A549 (cell line): ENCODE measurements around the gene PLA2G1B. TPM values are rescaled to one million over a fixed set of nuclear protein-coding genes. Genes with fewer than 3 reads are reported as not detected.

Experiments
- ATAC-seq, 2 experiments: fragments of 200-7000 bp in 1 of 2; fragments of >200 bp in 1 of 2; cut with Nextera tagmentation in 1 of 2; cut with Tn5 transposase in 1 of 2; 3 replicates each; pipeline versions ENCODE4 v1.8.0 to v1.9.1; 2018 to 2020; ENCODE audit warnings: mild to moderate bottlenecking in 1 of 2, moderate library complexity in 1 of 2
- CTCF ChIA-PET: fragments of 300-600 bp; sonication (Branson Sonifier 250); formaldehyde crosslinking; extraction: SDS; loops from one replicate; lab custom pipeline; 2021; ENCODE audit warnings: antibody characterized with exemption, inconsistent platforms; lab: Yijun Ruan, JAX
- POLR2A ChIA-PET: fragments of 350-600 bp; formaldehyde crosslinking; extraction: SDS; loops from one replicate; lab custom pipeline; 2021; ENCODE audit warnings: antibody characterized with exemption, inconsistent platforms; lab: Yijun Ruan, JAX
- DNase-seq, 2 experiments: peaks; one replicate each; pipeline versions ENCODE4 v3.0.0 to v3.0.0-alpha.2; 2011 to 2016; ENCODE audit warnings: low read depth in 1 of 2, low spot score in 1 of 2
- FAIRE-seq: peaks from 2 replicates; lab custom pipeline; 2011; peaks lifted over from hg19 to GRCh38; lab: Jason Lieb, UNC
- H3K27ac ChIP-seq, 2 experiments: fragments of >200 bp; sonication (Bioruptor Twin); formaldehyde crosslinking; 3 replicates each; pipeline ENCODE4 v1.5.1; 2016 to 2017
- H3K4me1 ChIP-seq: fragments of >200 bp; sonication (Bioruptor Twin); formaldehyde crosslinking; 3 replicates; pipeline ENCODE4 v1.6.1; 2016
- H3K4me2 ChIP-seq: fragments of >200 bp; sonication (Bioruptor Twin); formaldehyde crosslinking; 3 replicates; pipeline ENCODE4 v1.6.1; 2016
- H3K4me3 ChIP-seq: fragments of >200 bp; sonication (Bioruptor Twin); formaldehyde crosslinking; 3 replicates; pipeline ENCODE4 v1.5.1; 2016
- H3K9me3 ChIP-seq: fragments of >200 bp; sonication (Bioruptor Twin); formaldehyde crosslinking; 3 replicates; pipeline ENCODE4 v1.6.1; 2016
- ATOH8 ChIP-seq: fragments of 250-450 bp; sonication (Bioruptor Pico); IDR thresholded peaks from 2 replicates; pipeline ENCODE4 v1.5.0; 2020; ENCODE audit warnings: low read depth, mild to moderate bottlenecking, moderate library complexity
- BHLHE40 ChIP-seq: IDR thresholded peaks from 2 replicates; pipeline ENCODE4 v1.6.1; 2012; ENCODE audit warnings: low read depth, low read length, inconsistent platforms
- CEBPB ChIP-seq, 2 experiments: fragments of >200 bp in 1 of 2; sonication (Bioruptor Twin) in 1 of 2; formaldehyde crosslinking in 1 of 2; IDR thresholded peaks; 2 replicates each; pipeline ENCODE4 v1.6.1; 2012 to 2016
- HDAC2 ChIP-seq: fragments of 200-600 bp; sonication (generic); IDR thresholded peaks from 2 replicates; pipeline ENCODE4 v1.6.1; 2016
- HEYL ChIP-seq: fragments of 250-450 bp; sonication (Bioruptor Pico); IDR thresholded peaks from 2 replicates; pipeline ENCODE4 v1.8.0; 2021; ENCODE audit warnings: mild to moderate bottlenecking, moderate library complexity
- HMGXB4 ChIP-seq: fragments of 250-450 bp; sonication (Bioruptor Pico); IDR thresholded peaks from 2 replicates; pipeline ENCODE4 v1.5.0; 2021; ENCODE audit warnings: mild to moderate bottlenecking, moderate library complexity, borderline replicate concordance
- HOXB5 ChIP-seq: fragments of 250-450 bp; sonication (Bioruptor Pico); IDR thresholded peaks from 2 replicates; pipeline ENCODE4 v1.5.0; 2020; ENCODE audit warnings: mild to moderate bottlenecking, moderate library complexity
- JUN ChIP-seq, 2 experiments: fragments of >200 bp; sonication (Bioruptor Twin); formaldehyde crosslinking; IDR thresholded peaks; 2 replicates in 1 of 2; 3 replicates in 1 of 2; pipeline ENCODE4 v1.6.1; 2016 to 2017
- JUNB ChIP-seq: fragments of >200 bp; sonication (Bioruptor Twin); formaldehyde crosslinking; IDR thresholded peaks from 2 replicates; pipeline ENCODE4 v1.6.1; 2016
- KDM1A ChIP-seq: fragments of 200-600 bp; sonication (generic); IDR thresholded peaks from 2 replicates; pipeline ENCODE4 v1.6.1; 2016; ENCODE audit warnings: low read depth, mild to moderate bottlenecking
- KDM5A ChIP-seq: fragments of 200-600 bp; sonication (generic); IDR thresholded peaks from 2 replicates; pipeline ENCODE4 v1.6.1; 2016; ENCODE audit warnings: antibody characterized with exemption, mild to moderate bottlenecking
- MAFK ChIP-seq: fragments of 450-650 bp; IDR thresholded peaks from 2 replicates; pipeline ENCODE4 v1.6.1; 2014; ENCODE audit not compliant: partially characterized antibody
- MAZ ChIP-seq: fragments of 150-350 bp; IDR thresholded peaks from 2 replicates; pipeline ENCODE4 v1.6.1; 2014; ENCODE audit warnings: antibody characterized with exemption, low read depth, low read length, borderline replicate concordance
- NR3C1 ChIP-seq: fragments of >200 bp; sonication (Bioruptor Twin); formaldehyde crosslinking; IDR thresholded peaks from 3 replicates; pipeline ENCODE4 v1.6.1; 2017
- POLR2A ChIP-seq: IDR thresholded peaks from 2 replicates; pipeline ENCODE4 v1.6.1; 2012; ENCODE audit warnings: mild to moderate bottlenecking, low read length
- POLR2AphosphoS2 ChIP-seq: conservative IDR thresholded peaks from 2 replicates; pipeline ENCODE4 v1.6.1; 2012; ENCODE audit warnings: low read length, improper control_type of control experiment, inconsistent platforms
- RCOR1 ChIP-seq: fragments of 150-350 bp; IDR thresholded peaks from 2 replicates; pipeline ENCODE4 v1.6.1; 2014; ENCODE audit warnings: antibody characterized with exemption, low read length, low read depth
- REST ChIP-seq: fragments of 200-600 bp; sonication (generic); IDR thresholded peaks from 2 replicates; pipeline ENCODE4 v1.6.1; 2016; ENCODE audit warnings: antibody characterized with exemption, mild to moderate bottlenecking, moderate library complexity
- SMC3 ChIP-seq: fragments of >200 bp; sonication (Bioruptor Twin); formaldehyde crosslinking; IDR thresholded peaks from 3 replicates; pipeline ENCODE4 v1.6.1; 2018; ENCODE audit warnings: inconsistent platforms
- TFCP2L1 ChIP-seq: fragments of 250-450 bp; sonication (Bioruptor Pico); IDR thresholded peaks from 2 replicates; pipeline ENCODE4 v1.5.0; 2021; ENCODE audit warnings: mild to moderate bottlenecking
- ZFP36 ChIP-seq: fragments of 450-650 bp; IDR thresholded peaks from 2 replicates; pipeline ENCODE4 v1.6.1; 2014; ENCODE audit warnings: borderline replicate concordance; ENCODE audit not compliant: partially characterized antibody
- ZSCAN20 ChIP-seq: fragments of 250-450 bp; sonication (Bioruptor Pico); IDR thresholded peaks from 2 replicates; pipeline ENCODE4 v1.8.0; 2022; ENCODE audit warnings: mild to moderate bottlenecking, moderate library complexity
- WGBS: methylation state at CpG from one replicate; pipeline ENCODE4 v1.1.6; 2017; ENCODE audit errors: missing lambda C conversion rate; 5-methylcytosine and 5-hydroxymethylcytosine counted together
- polyA plus RNA-seq, 4 experiments: library from polyadenylated mRNA; depleted of rRNA in 3 of 4; stranded (reverse); fragments of >200 nt; fragmentation: RNase III in 1 of 4; extraction: RNeasy Plus Mini Kit Qiagen cat#74134 plus additional on column Dnase treatment in 1 of 4; gene quantifications; 2 replicates in 3 of 4; 3 replicates in 1 of 4; pipeline ENCODE4 v1.2.3, GENCODE V29; 2011 to 2017

Gene PLA2G1B
- polyA plus RNA-seq, 2 of the 4 experiments (the other 2 are of a cell fraction) = 0.21 TPM; not detected in 1

- 86% methylated on average over 39 of the region's 56 CpGs for WGBS
- DNase-seq (no peak), FAIRE-seq (no peak), ATAC-seq (no peak)
- Histone ChIP-seq H3K9me3 (no peaks in the 10 kb centered on the region), H3K4me2 (no peak overlapping the region), H3K4me1 (no peaks in the 10 kb centered on the region), H3K27ac (no peak overlapping the region), H3K4me3 (no peak overlapping the region)
- TF ChIP-seq HOXB5 = no peak
- TF ChIP-seq HEYL (CRISPR knock-in tag) = no peak
- TF ChIP-seq ATOH8 (CRISPR knock-in tag) = no peak
- TF ChIP-seq JUNB = no peak
- TF ChIP-seq CEBPB (IDR thresholded peaks at IDR 0.05) = no peak
- TF ChIP-seq TFCP2L1 (CRISPR knock-in tag) = no peak
- TF ChIP-seq HDAC2 = no peak
- no peak for TF ChIP-seq ZSCAN20
- no peak for TF ChIP-seq KDM1A
- no peak for TF ChIP-seq POLR2AphosphoS2
- TF ChIP-seq SMC3 = no peak
- TF ChIP-seq HMGXB4 (CRISPR knock-in tag) = no peak
- no peak for TF ChIP-seq POLR2A
- no peak for TF ChIP-seq KDM5A
- TF ChIP-seq JUN (IDR thresholded peaks at IDR 0.05) = no peak
- TF ChIP-seq BHLHE40 = no peak
- TF ChIP-seq NR3C1 = no peak
- no peak for TF ChIP-seq MAFK
- no peak for TF ChIP-seq ZFP36
- ChIA-PET POLR2A (no interaction called here), CTCF (interaction anchor here (0.8 to 2.2 kb wide), 4 partner anchors 10 to 70 kb away, joined by 3 to 26 read pairs (median 10); no protein-coding TSS in a partner anchor)
Measured at GRCh38 chr12:120361506-120362208, 34.1 kb upstream of the PLA2G1B start.

GRCh38 chr12:120359128-120359527 is 31.5 kb upstream of the PLA2G1B start:
- Histone ChIP-seq H3K27ac (no peak overlapping the region), H3K4me2 (no peak overlapping the region), H3K4me3 (no peak overlapping the region), H3K9me3 (no peaks in the 10 kb centered on the region), H3K4me1 (no peaks in the 10 kb centered on the region)
- FAIRE-seq (no peak), ATAC-seq (no peak), DNase-seq (no peak)
- ChIA-PET POLR2A (no interaction called here), CTCF (interaction anchor here (1.0 to 1.4 kb wide), 3 partner anchors 8 to 108 kb away, joined by 3 to 5 read pairs (median 4); no protein-coding TSS in a partner anchor)
- WGBS = 94% methylated on average over 1 of the region's 1 CpG
- no peak for TF ChIP-seq HDAC2
- TF ChIP-seq MAZ = no peak
- TF ChIP-seq RCOR1 = no peak
- no peak for TF ChIP-seq NR3C1
- TF ChIP-seq REST = no peak
- TF ChIP-seq KDM5A = no peak
- TF ChIP-seq ZFP36 = peak; percentile 41
